ENCODE data around the gene PGAM5. TPM values are rescaled to one million over a fixed set of nuclear protein-coding genes. Genes with fewer than 3 reads are reported as not detected.
"Not testable (repeated sequence)": the region's sequence is repeated elsewhere in the genome, so short reads cannot be mapped to it uniquely, and the experiment has no call there.

The PGAM5 gene
- total and polyA plus RNA-seq, 2 donors = 12.3 to 19.2 TPM

GRCh38 chr12:132754160-132754932, 43.7 kb downstream of the PGAM5 start:
- no peak for DNase-seq (ENCODE audit: extremely low spot score)
- H3K36me3 ChIP-seq (ENCODE audit: insufficient read depth) = peaks cover 2% of the 10 kb centered on the region

GRCh38 chr12:132758825-132759224, 48.2 kb downstream of the PGAM5 start:
- H3K27ac ChIP-seq (ENCODE audit: low read depth); H3K4me3 ChIP-seq (ENCODE audit: low read depth, low read length); H3K4me1 ChIP-seq (ENCODE audit: insufficient read depth); DNase-seq (ENCODE audit: extremely low spot score); H3K36me3 ChIP-seq (ENCODE audit: insufficient read depth): not testable (repeated sequence)
- 87% methylated on average over 28 of the region's 28 CpGs for WGBS

More at GRCh38 chr12:132754160-132754932, 43.7 kb downstream of the PGAM5 start:
- Histone ChIP-seq H3K27ac (ENCODE audit: low read depth) (no peak overlapping the region), H3K4me3 (ENCODE audit: low read depth, low read length) (no peak overlapping the region), H3K4me1 (ENCODE audit: insufficient read depth) (no peaks in the 10 kb centered on the region)
- WGBS = 85% methylated on average over 14 of the region's 14 CpGs

- Histone ChIP-seq H3K27ac (ENCODE audit: low read depth) (no peak overlapping the region), H3K4me3 (ENCODE audit: low read depth, low read length) (no peak overlapping the region)
- 92% methylated on average over 8 of the region's 8 CpGs for WGBS
These were observed 48.7 kb downstream of the PGAM5 start for GRCh38 chr12:132759359-132759758.

GRCh38 chr12:132761032-132761920, 50.6 kb downstream of the PGAM5 start, which contains the start of gene ANKLE2:
TSS of gene ANKLE2 (minus strand) at chr12:132761832. CDS start at chr12:132761798, 34 bp downstream.
- Histone ChIP-seq H3K27ac (ENCODE audit: low read depth) (peak within 1 kb of the TSS; percentile 95), H3K4me3 (ENCODE audit: low read depth, low read length) (peak within 1 kb of the TSS; percentile 99), H3K36me3 (ENCODE audit: insufficient read depth) (no peaks in the 10 kb centered on the region), H3K4me1 (ENCODE audit: insufficient read depth) (peaks cover 3% of the 10 kb centered on the region)
- no peak for DNase-seq (ENCODE audit: extremely low spot score)
- WGBS = under 1% methylated on average over 97 of the region's 97 CpGs

More at GRCh38 chr12:132759359-132759758, 48.7 kb downstream of the PGAM5 start:
- Histone ChIP-seq H3K36me3 (ENCODE audit: insufficient read depth) (no peaks in the 10 kb centered on the region), H3K4me1 (ENCODE audit: insufficient read depth) (peaks cover 3% of the 10 kb centered on the region)
- no peak for DNase-seq (ENCODE audit: extremely low spot score)

DNA sequence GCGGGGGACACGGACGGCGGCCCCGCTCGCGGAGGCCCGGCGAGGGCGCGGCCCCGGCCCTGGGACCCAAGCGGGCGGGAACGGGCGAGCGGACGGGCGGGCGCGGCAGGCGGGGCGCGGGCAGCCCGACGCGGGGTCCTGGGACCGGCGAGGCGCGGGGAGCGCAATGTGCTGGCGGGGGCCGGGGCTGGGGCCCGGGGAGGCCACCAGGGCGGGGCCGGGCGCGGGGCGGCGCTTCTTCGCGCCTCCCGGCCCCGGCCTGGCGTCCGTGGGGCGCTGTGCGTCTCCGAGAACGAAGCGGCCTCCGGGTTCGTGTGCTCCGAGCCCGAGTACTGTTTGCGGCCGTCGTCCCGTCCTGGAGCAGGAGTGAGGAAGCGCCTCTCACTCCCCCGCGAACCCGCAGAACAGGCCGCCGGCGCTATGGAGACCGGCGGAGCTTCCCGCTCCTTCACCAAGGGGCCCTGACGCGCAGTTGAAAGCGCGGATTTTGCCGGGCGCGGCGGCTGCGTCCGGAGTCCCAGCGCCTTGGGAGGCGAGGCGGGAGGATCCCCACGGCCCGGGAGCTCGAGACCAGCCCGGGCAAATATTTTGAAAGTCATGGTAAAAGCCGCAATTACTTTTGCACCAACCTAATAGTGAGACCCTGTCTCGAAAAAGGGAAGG, 51.4 kb downstream of the PGAM5 start:
- Histone ChIP-seq H3K4me3 (ENCODE audit: low read depth, low read length) (peak overlapping the region; percentile 99), H3K36me3 (ENCODE audit: insufficient read depth) (no peaks in the 10 kb centered on the region), H3K27ac (ENCODE audit: low read depth) (peak overlapping the region; percentile 95), H3K4me1 (ENCODE audit: insufficient read depth) (peaks cover 3% of the 10 kb centered on the region)
- under 1% methylated on average over 89 of the region's 89 CpGs for WGBS
- DNase-seq (ENCODE audit: extremely low spot score) = peak; percentile 69

DNA sequence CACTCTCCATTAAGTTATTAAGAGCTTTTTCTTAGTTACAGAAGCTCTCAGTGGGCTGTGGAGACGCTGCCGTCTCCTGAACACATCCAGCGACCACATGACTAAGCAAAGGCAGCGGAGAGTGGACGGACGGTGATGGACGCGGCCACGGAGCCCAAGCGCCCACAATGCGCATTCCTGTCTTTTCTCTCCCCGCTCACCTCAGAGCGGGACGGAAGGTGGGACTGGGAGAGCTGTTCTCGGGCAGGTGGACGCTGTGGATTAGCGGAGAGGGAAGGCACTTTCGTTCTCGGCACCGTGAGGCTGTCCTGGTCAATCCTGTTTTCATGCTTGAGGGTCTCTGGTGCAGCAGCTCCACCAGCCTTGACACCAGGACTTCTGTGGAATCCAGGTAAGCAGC, 53.6 kb downstream of the PGAM5 start:
- Histone ChIP-seq H3K4me1 (ENCODE audit: insufficient read depth) (peaks cover 3% of the 10 kb centered on the region), H3K36me3 (ENCODE audit: insufficient read depth) (no peaks in the 10 kb centered on the region), H3K4me3 (ENCODE audit: low read depth, low read length) (no peak overlapping the region), H3K27ac (ENCODE audit: low read depth) (no peak overlapping the region)
- WGBS = 95% methylated on average over 20 of the region's 20 CpGs
- DNase-seq (ENCODE audit: extremely low spot score) = no peak

GRCh38 chr12:132765361-132765760, 54.7 kb downstream of the PGAM5 start:
- Histone ChIP-seq H3K27ac (ENCODE audit: low read depth) (no peak overlapping the region), H3K4me1 (ENCODE audit: insufficient read depth) (peaks cover 2% of the 10 kb centered on the region), H3K36me3 (ENCODE audit: insufficient read depth) (no peaks in the 10 kb centered on the region), H3K4me3 (ENCODE audit: low read depth, low read length) (no peak overlapping the region)
- 60% methylated on average over 11 of the region's 11 CpGs for WGBS
- DNase-seq (ENCODE audit: extremely low spot score) = no peak

- no peak for DNase-seq (ENCODE audit: extremely low spot score)
- no peak overlapping the region for H3K4me3 ChIP-seq (ENCODE audit: low read depth, low read length)
- WGBS = 72% methylated on average over 27 of the region's 27 CpGs
- no peak overlapping the region for H3K27ac ChIP-seq (ENCODE audit: low read depth)
- no peaks in the 10 kb centered on the region for H3K36me3 ChIP-seq (ENCODE audit: insufficient read depth)
- no peaks in the 10 kb centered on the region for H3K4me1 ChIP-seq (ENCODE audit: insufficient read depth)
These were observed 55.9 kb downstream of the PGAM5 start for GRCh38 chr12:132766380-132767085.

- H3K4me3 ChIP-seq (ENCODE audit: low read depth, low read length) = no peak overlapping the region
- no peak for DNase-seq (ENCODE audit: extremely low spot score)
- H3K36me3 ChIP-seq (ENCODE audit: insufficient read depth) = peaks cover 5% of the 10 kb centered on the region
- WGBS = 85% methylated on average over 15 of the region's 15 CpGs
- H3K4me1 ChIP-seq (ENCODE audit: insufficient read depth) = no peaks in the 10 kb centered on the region
- H3K27ac ChIP-seq (ENCODE audit: low read depth) = no peak overlapping the region
These were observed 60.6 kb downstream of the PGAM5 start for GRCh38 chr12:132771126-132771838.

Small RNA genes within 50 kb of the gene (small RNA-seq; reads per million reads assigned to genes)
- gene RNA5SP379 = not detected

Other genes starting within 250 kb of the PGAM5 start
- gene FBRSL1, start 220.7 kb upstream of the PGAM5 start, total RNA-seq = 4.0 TPM
- gene FBRSL1, start 220.7 kb upstream of the PGAM5 start, polyA plus RNA-seq = 46.1 TPM
- not detected for gene LRCOL1, start 100.3 kb upstream of the PGAM5 start, total RNA-seq
- gene LRCOL1, start 100.3 kb upstream of the PGAM5 start, polyA plus RNA-seq = 0.15 TPM
- gene P2RX2, start 92.1 kb upstream of the PGAM5 start, total RNA-seq = not detected
- gene P2RX2, start 92.1 kb upstream of the PGAM5 start, polyA plus RNA-seq = 0.37 TPM
- 49.7 TPM for gene POLE, start 23.5 kb upstream of the PGAM5 start, total RNA-seq
- 17.9 TPM for gene POLE, start 23.5 kb upstream of the PGAM5 start, polyA plus RNA-seq
- 17.4 TPM for gene PXMP2, start 23.3 kb upstream of the PGAM5 start, total RNA-seq
- gene PXMP2, start 23.3 kb upstream of the PGAM5 start, polyA plus RNA-seq = 31.2 TPM
- gene ANKLE2, start 51.0 kb downstream of the PGAM5 start, total RNA-seq = 40.8 TPM
- gene ANKLE2, start 51.0 kb downstream of the PGAM5 start, polyA plus RNA-seq = 25.6 TPM
- gene GOLGA3, start 118.0 kb downstream of the PGAM5 start, total RNA-seq = 64.4 TPM
- 22.5 TPM for gene GOLGA3, start 118.0 kb downstream of the PGAM5 start, polyA plus RNA-seq
- gene CHFR, start 176.8 kb downstream of the PGAM5 start, total RNA-seq = 28.2 TPM
- gene CHFR, start 176.8 kb downstream of the PGAM5 start, polyA plus RNA-seq = 22.6 TPM
- 27.7 TPM for gene ZNF605, start 245.5 kb downstream of the PGAM5 start, total RNA-seq
- gene ZNF605, start 245.5 kb downstream of the PGAM5 start, polyA plus RNA-seq = 4.4 TPM

Measured in urinary bladder (tissue), 4 donors.